K562 (cell line): ENCODE measurements around the gene PPP1CA. TPM values are rescaled to one million over a fixed set of nuclear protein-coding genes. Genes with fewer than 3 reads are reported as not detected.

ENCODE experiments used
- ATAC-seq: fragments of 200-7000 bp; cut with Tn5 transposase; 3 replicates; pipeline ENCODE4 v1.9.1; 2020; ENCODE audit warnings: moderate library complexity
- BruUV-seq: library from RNA; stranded (reverse); fragments of 400-500 nt; replicated peaks from 2 replicates; lab custom pipeline; 2021; lab: Mats Ljungman, UMichigan
- CTCF ChIA-PET: fragments of 300-600 bp; formaldehyde crosslinking; extraction: SDS; loops from one replicate; lab custom pipeline; 2021; ENCODE audit warnings: low intra/inter-chr PET ratio; lab: Yijun Ruan, JAX
- POLR2A ChIA-PET: fragments of 300-600, 350-650 bp; sonication (Branson Sonifier 250); formaldehyde crosslinking; extraction: SDS; loops from one replicate; lab custom pipeline; 2021; ENCODE audit warnings: antibody characterized with exemption, inconsistent platforms; lab: Yijun Ruan, JAX
- DNase-seq, 4 experiments: peaks; one replicate each; pipeline versions ENCODE4 v3.0.0 to v3.0.0-alpha.2; 2011 to 2018; ENCODE audit warnings: low spot score in 3 of 4, mixed read lengths in 3 of 4; ENCODE audit errors: extremely low read depth in 1 of 4
- FAIRE-seq: peaks from 2 replicates; lab custom pipeline; 2011; peaks lifted over from hg19 to GRCh38; lab: Jason Lieb, UNC
- H2AFZ ChIP-seq: 2 replicates; pipeline ENCODE4 v1.6.0; 2011; ENCODE audit warnings: low read depth, low read length, control low read depth, inconsistent platforms
- H3K27ac ChIP-seq: fragments of 200-600 bp; 3 replicates; pipeline ENCODE4 v1.8.0; 2011; ENCODE audit warnings: low read depth, mild to moderate bottlenecking, control low read depth, inconsistent platforms, low read length, moderate library complexity, mixed read lengths; ENCODE audit errors: extremely low read depth
- H3K27me3 ChIP-seq, 2 experiments: fragments of 300-600 bp in 1 of 2; 2 replicates in 1 of 2; 3 replicates in 1 of 2; pipeline versions ENCODE4 v1.6.0 to v1.8.0; 2011; ENCODE audit warnings: inconsistent platforms in 2 of 2, low read length in 2 of 2, mild to moderate bottlenecking in 1 of 2, mixed read lengths in 1 of 2, moderate library complexity in 1 of 2; ENCODE audit not compliant: control insufficient read depth in 2 of 2, insufficient read depth in 2 of 2
- H3K36me3 ChIP-seq: fragments of 300-600 bp; 3 replicates; pipeline ENCODE4 v1.8.0; 2011; ENCODE audit warnings: mild to moderate bottlenecking, low read length, inconsistent platforms; ENCODE audit not compliant: control insufficient read depth, insufficient read depth
- H3K4me1 ChIP-seq, 2 experiments: fragments of 200-600 bp in 1 of 2; replicated peaks in 1 of 2; 2 replicates in 1 of 2; 3 replicates in 1 of 2; pipeline versions ENCODE4 v1.5.1 to v1.8.0; 2011; ENCODE audit warnings: inconsistent platforms in 2 of 2, low read length in 2 of 2, mild to moderate bottlenecking in 1 of 2, mixed read lengths in 1 of 2, moderate library complexity in 1 of 2; ENCODE audit not compliant: control insufficient read depth in 2 of 2, insufficient read depth in 2 of 2
- H3K4me2 ChIP-seq: 2 replicates; pipeline ENCODE4 v1.6.1; 2011; ENCODE audit warnings: low read length, control low read depth, inconsistent platforms, mixed read lengths; ENCODE audit not compliant: insufficient read depth
- H3K4me3 ChIP-seq: fragments of 200-600 bp; sonication (generic), shearing (Covaris generic); 2 replicates; pipeline ENCODE4 v1.5.1; 2016; ENCODE audit warnings: control low read depth, inconsistent platforms
- H3K79me2 ChIP-seq: fragments of 200-600 bp; 3 replicates; pipeline ENCODE4 v1.8.0; 2011; ENCODE audit warnings: low read length, inconsistent platforms; ENCODE audit not compliant: control insufficient read depth, insufficient read depth
- H3K9ac ChIP-seq, 2 experiments: 2 replicates each; pipeline versions ENCODE4 v1.6.0 to v1.6.1; 2011; ENCODE audit warnings: low read depth in 2 of 2, low read length in 2 of 2, control low read depth in 1 of 2, inconsistent platforms in 1 of 2, mild to moderate bottlenecking in 1 of 2, mixed read lengths in 1 of 2; ENCODE audit not compliant: insufficient read depth in 1 of 2
- H3K9me1 ChIP-seq: one replicate; pipeline ENCODE4 v1.6.0; 2011; ENCODE audit warnings: inconsistent platforms, mild to moderate bottlenecking, low read length, moderate library complexity; ENCODE audit not compliant: control insufficient read depth, insufficient read depth
- H3K9me3 ChIP-seq: replicated peaks from 2 replicates; pipeline ENCODE4 v1.5.1; 2011; ENCODE audit warnings: low read depth, low read length, inconsistent platforms; ENCODE audit not compliant: control insufficient read depth, insufficient read depth
- H4K20me1 ChIP-seq: replicated peaks from 2 replicates; pipeline ENCODE4 v1.6.1; 2011; ENCODE audit warnings: low read length, inconsistent platforms, mixed read lengths; ENCODE audit not compliant: control insufficient read depth, insufficient read depth
- CAMTA2 ChIP-seq: fragments of 250-450 bp; sonication (Bioruptor Pico); conservative IDR thresholded peaks from 2 replicates; pipeline ENCODE4 v1.5.1; 2022
- CEBPB ChIP-seq: fragments of 450-650 bp; IDR thresholded peaks from 2 replicates; pipeline ENCODE4 v1.6.1; 2016; ENCODE audit warnings: missing genetic modification characterization, missing compliant biosample characterization
- NFIC ChIP-seq: fragments of 450-650 bp; IDR thresholded peaks from 2 replicates; pipeline ENCODE4 v1.6.1; 2017; ENCODE audit warnings: mild to moderate bottlenecking, inconsistent platforms
- POLR2G ChIP-seq: fragments of 200-400 bp; formaldehyde crosslinking; IDR thresholded peaks from 2 replicates; pipeline ENCODE4 v1.6.1; 2017; ENCODE audit warnings: low read depth, mild to moderate bottlenecking, antibody characterized with exemption, low read length, moderate library complexity
- ZFP36 ChIP-seq: fragments of 150-350 bp; IDR thresholded peaks from 2 replicates; pipeline ENCODE4 v1.6.1; 2018; ENCODE audit warnings: low read length, low read depth; ENCODE audit not compliant: partially characterized antibody
- ZKSCAN1 ChIP-seq: fragments of 150-350 bp; IDR thresholded peaks from 2 replicates; pipeline ENCODE4 v1.6.1; 2016; ENCODE audit warnings: low read depth, low read length
- ZNF445 ChIP-seq: fragments of 250-450 bp; sonication (Bioruptor Pico); IDR thresholded peaks from 2 replicates; pipeline ENCODE4 v1.4.0; 2020; ENCODE audit warnings: low read depth, mild to moderate bottlenecking, moderate library complexity
- ZNF740 ChIP-seq, 3 experiments: fragments of 200-800 bp in 1 of 3; sonication (Bioruptor generic) in 1 of 3; sonication (generic) in 1 of 3; formaldehyde crosslinking in 1 of 3; IDR thresholded peaks; 2 replicates each; pipeline versions ENCODE4 v1.6.1 to v1.8.0; 2016 to 2022; ENCODE audit warnings: mild to moderate bottlenecking in 2 of 3, missing compliant biosample characterization in 2 of 3, missing genetic modification characterization in 2 of 3, missing genetic modification reagents in 1 of 3
- WGBS: fragments of 100-300 bp; shearing (Covaris generic); methylation state at CpG from one replicate; pipeline ENCODE4 v1.1.6; 2016; ENCODE audit warnings: low coverage, mixed read lengths; ENCODE audit not compliant: insufficient coverage; ENCODE audit errors: missing lambda C conversion rate; 5-methylcytosine and 5-hydroxymethylcytosine counted together
- in situ Hi-C: fragments of 300-500 bp; cut with MboI; formaldehyde crosslinking; loops from 4 replicates; pipeline ENCODE4 v1.15.0; 2018; ENCODE audit warnings: inconsistent platforms, mixed read lengths
- intact Hi-C: fragments of 100-400 bp; cut with micrococcal nuclease; formaldehyde crosslinking; loops from 2 replicates; pipeline ENCODE4 v1.14.2; 2022
- polyA plus RNA-seq, 8 experiments: library from polyadenylated mRNA; depleted of rRNA in 4 of 8; stranded (reverse) in 5 of 8; unstranded in 3 of 8; fragments of >200 nt; fragmentation: Nextera tagmentation in 2 of 8; fragmentation: Illumina TruSeq in 1 of 8; extraction: Ambion mirVana in 2 of 8; extraction: Trizol in 1 of 8; gene quantifications; 2 replicates each; pipeline versions ENCODE4 v1.2.1 to v1.2.3, GENCODE V29; 2011 to 2014; ENCODE audit warnings: inconsistent platforms in 1 of 8, missing spikeins in 1 of 8
- total RNA-seq, 7 experiments: library from RNA; depleted of rRNA in 6 of 7; stranded (reverse); fragments of >200 nt in 6 of 7; fragmentation: Illumina TruSeq in 2 of 7; extraction: Trizol in 2 of 7; gene quantifications; 2 replicates each; pipeline versions ENCODE4 v1.2.1 to v1.2.3, GENCODE V29; 2011 to 2021; ENCODE audit warnings: low replicate concordance in 1 of 7
- TF ChIP-seq, protein P1 (sequence below): sonication (generic); formaldehyde crosslinking; IDR thresholded peaks from 2 replicates; pipeline ENCODE4 v1.8.0; 2022; ENCODE audit warnings: mild to moderate bottlenecking, missing genetic modification reagents, borderline replicate concordance
- TF ChIP-seq, protein P2 (sequence below): fragments of 450-650 bp; formaldehyde crosslinking; IDR thresholded peaks from 2 replicates; pipeline ENCODE4 v1.4.0; 2020; ENCODE audit warnings: mild to moderate bottlenecking
- TF ChIP-seq, protein P3 (sequence below): sonication (generic); formaldehyde crosslinking; IDR thresholded peaks from 2 replicates; pipeline ENCODE4 v1.9.0; 2022; ENCODE audit warnings: mild to moderate bottlenecking, missing genetic modification reagents

The PPP1CA gene
- total and polyA plus RNA-seq, 9 of the 15 experiments (the other 6 are each of a cell fraction or from before 2014, with no cell fraction given): 18.2 to 242 (median 188) TPM

DNA sequence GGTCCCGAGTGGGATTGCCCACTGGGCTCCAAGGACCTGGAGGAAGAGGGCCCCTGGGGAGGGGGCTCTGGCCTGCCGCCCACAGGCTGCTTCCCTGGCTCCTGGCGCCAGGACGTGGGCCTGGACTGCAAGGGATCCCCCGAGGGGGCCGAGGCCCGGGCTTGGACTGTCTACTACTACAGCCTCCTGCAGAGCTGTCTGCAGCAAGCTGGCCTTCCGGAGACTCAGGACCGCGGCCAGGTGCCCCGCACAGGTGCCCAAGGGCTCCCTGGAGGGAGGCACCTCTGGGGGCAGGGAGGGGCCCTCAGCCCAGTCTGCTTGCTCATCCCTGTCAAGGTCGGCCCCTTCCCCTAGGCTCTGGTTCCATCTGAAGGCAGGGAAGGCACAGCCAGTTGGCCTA, 15.8 kb upstream of the PPP1CA start (continued):
- TF ChIP-seq, protein P1, sequence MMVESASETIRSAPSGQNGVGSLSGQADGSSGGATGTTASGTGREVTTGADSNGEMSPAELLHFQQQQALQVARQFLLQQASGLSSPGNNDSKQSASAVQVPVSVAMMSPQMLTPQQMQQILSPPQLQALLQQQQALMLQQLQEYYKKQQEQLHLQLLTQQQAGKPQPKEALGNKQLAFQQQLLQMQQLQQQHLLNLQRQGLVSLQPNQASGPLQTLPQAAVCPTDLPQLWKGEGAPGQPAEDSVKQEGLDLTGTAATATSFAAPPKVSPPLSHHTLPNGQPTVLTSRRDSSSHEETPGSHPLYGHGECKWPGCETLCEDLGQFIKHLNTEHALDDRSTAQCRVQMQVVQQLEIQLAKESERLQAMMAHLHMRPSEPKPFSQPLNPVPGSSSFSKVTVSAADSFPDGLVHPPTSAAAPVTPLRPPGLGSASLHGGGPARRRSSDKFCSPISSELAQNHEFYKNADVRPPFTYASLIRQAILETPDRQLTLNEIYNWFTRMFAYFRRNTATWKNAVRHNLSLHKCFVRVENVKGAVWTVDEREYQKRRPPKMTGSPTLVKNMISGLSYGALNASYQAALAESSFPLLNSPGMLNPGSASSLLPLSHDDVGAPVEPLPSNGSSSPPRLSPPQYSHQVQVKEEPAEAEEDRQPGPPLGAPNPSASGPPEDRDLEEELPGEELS (CRISPR knock-in tag): no peak
- no peak for TF ChIP-seq ZFP36
- TF ChIP-seq, protein P2, sequence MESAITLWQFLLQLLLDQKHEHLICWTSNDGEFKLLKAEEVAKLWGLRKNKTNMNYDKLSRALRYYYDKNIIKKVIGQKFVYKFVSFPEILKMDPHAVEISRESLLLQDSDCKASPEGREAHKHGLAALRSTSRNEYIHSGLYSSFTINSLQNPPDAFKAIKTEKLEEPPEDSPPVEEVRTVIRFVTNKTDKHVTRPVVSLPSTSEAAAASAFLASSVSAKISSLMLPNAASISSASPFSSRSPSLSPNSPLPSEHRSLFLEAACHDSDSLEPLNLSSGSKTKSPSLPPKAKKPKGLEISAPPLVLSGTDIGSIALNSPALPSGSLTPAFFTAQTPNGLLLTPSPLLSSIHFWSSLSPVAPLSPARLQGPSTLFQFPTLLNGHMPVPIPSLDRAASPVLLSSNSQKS (CRISPR knock-in tag): no peak

GRCh38 chr11:67416416-67417335, 15.0 kb upstream of the PPP1CA start:
- POLR2A ChIA-PET: interaction anchor here (0.7 to 2.3 kb wide), 4 partner anchors 8 to 622 kb away, joined by 3 to 8 read pairs (median 5); partner anchors contain the start of gene PPP1CA
- no peak for DNase-seq

More at GRCh38 chr11:67416416-67417335, 15.0 kb upstream of the PPP1CA start:
- no peak overlapping the region for H2AFZ ChIP-seq
- H3K9ac ChIP-seq: no peak overlapping the region
- peaks cover 8% of the 10 kb centered on the region; the same call in 1 of the 3 replicates for H3K79me2 ChIP-seq
- H3K4me3 ChIP-seq: no peak overlapping the region
- no peak for ATAC-seq
- peaks cover 19 to 77% of the 10 kb centered on the region in 2 experiments for H3K4me1 ChIP-seq
- no TSS peak for BruUV-seq
- H3K27ac ChIP-seq: no peak overlapping the region
- intact Hi-C loops: no loop called here
- H3K9me3 ChIP-seq: no peaks in the 10 kb centered on the region
- no peaks in the 10 kb centered on the region; the same call in 1 of the 2 replicates for H4K20me1 ChIP-seq
- TF ChIP-seq ZNF445 (no peak), CEBPB (tag) (no peak), CAMTA2 (CRISPR knock-in tag) (no peak), POLR2G (0 out of 2 replicates have a peak, but pooled peaks have one; percentile 27), ZKSCAN1 (peak; percentile 96), ZNF740 (CRISPR knock-in tag; IDR thresholded peaks at IDR 0.05) (peak; percentile 32; the same call in 1 of the 2 replicates), ZNF740 (tag; IDR thresholded peaks at IDR 0.05) (no peak), NFIC (peak; percentile 68)
- TF ChIP-seq, protein P3, sequence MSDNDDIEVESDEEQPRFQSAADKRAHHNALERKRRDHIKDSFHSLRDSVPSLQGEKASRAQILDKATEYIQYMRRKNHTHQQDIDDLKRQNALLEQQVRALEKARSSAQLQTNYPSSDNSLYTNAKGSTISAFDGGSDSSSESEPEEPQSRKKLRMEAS (CRISPR knock-in tag): no peak
- TF ChIP-seq, all 486 proteins: peak for 4
- Histone ChIP-seq H3K9me1 (no peaks in the 10 kb centered on the region), H3K4me2 (no peak overlapping the region), H3K27me3 (no peaks in the 10 kb centered on the region), H3K36me3 (no peaks in the 10 kb centered on the region)
- FAIRE-seq: peak; percentile 69
- 40% methylated on average over 21 of the region's 21 CpGs for WGBS
- CTCF ChIA-PET: no interaction called here
- in situ Hi-C loops: no loop called here
